ENCODE results near the gene FAM177A1.

Gene FAM177A1

GRCh38 chr14:35121026-35121886 is 75.2 kb downstream of the FAM177A1 start:
- peak overlapping the region; percentile 94 for H3K4me3 ChIP-seq (ENCODE audit: low read depth, low read length)
- no peak for DNase-seq (ENCODE audit: low read depth)

GRCh38 chr14:35121887-35122695 is 76.0 kb downstream of the FAM177A1 start, which contains the start of the genes PPP2R3C and PRORP:
Gene PPP2R3C (minus strand): TSS chr14:35121990. CDS start chr14:35121959, 31 bp downstream.
Gene PRORP (plus strand): TSS chr14:35122552. CDS start chr14:35123246, 694 bp downstream.
- peak; percentile 77 for DNase-seq (ENCODE audit: low read depth)
- H3K4me3 ChIP-seq (ENCODE audit: low read depth, low read length), result peak within 1 kb of the TSS; percentile 94

GRCh38 chr14:35122696-35123387 is 76.8 kb downstream of the FAM177A1 start:
- peak overlapping the region; percentile 94 for H3K4me3 ChIP-seq (ENCODE audit: low read depth, low read length)
- DNase-seq (ENCODE audit: low read depth), result no peak

- H3K4me3 ChIP-seq (ENCODE audit: low read depth, low read length), result peak overlapping the region; percentile 94
- no peak for DNase-seq (ENCODE audit: low read depth)
These were observed 77.3 kb downstream of the FAM177A1 start for GRCh38 chr14:35123388-35123703.

GRCh38 chr14:35124127-35124526 is 78.1 kb downstream of the FAM177A1 start:
- no peak for DNase-seq (ENCODE audit: low read depth)
- no peak overlapping the region for H3K4me3 ChIP-seq (ENCODE audit: low read depth, low read length)

All from skeletal muscle cell (primary cell).